IMR-90 (cell line): Measurements from ENCODE around the gene PBLD. TPM values are rescaled to one million over a fixed set of nuclear protein-coding genes. Genes with fewer than 3 reads are reported as not detected.

Experiments
- ATAC-seq: fragments of 200-7000 bp; cut with Tn5 transposase; 2 replicates; pipeline ENCODE4 v1.9.1; 2020; ENCODE audit warnings: low read depth, mild to moderate bottlenecking, moderate library complexity
- BruUV-seq: library from RNA; stranded (reverse); fragments of 400-500 nt; replicated peaks from 2 replicates; lab custom pipeline; 2021; lab: Mats Ljungman, UMichigan
- CTCF ChIA-PET: fragments of 300-600 bp; formaldehyde crosslinking; extraction: SDS; loops from one replicate; lab custom pipeline; 2021; ENCODE audit warnings: antibody characterized with exemption; lab: Yijun Ruan, JAX
- POLR2A ChIA-PET: fragments of 300-600 bp; sonication (Branson Sonifier 250); formaldehyde crosslinking; loops from one replicate; lab custom pipeline; 2022; ENCODE audit warnings: antibody characterized with exemption; ENCODE audit not compliant: unreplicated experiment; lab: Charles Lee
- DNase-seq: peaks from one replicate; pipeline ENCODE4 v3.0.0; 2013
- H2AFZ ChIP-seq: replicated peaks from 2 replicates; pipeline ENCODE3; 2013; ENCODE audit warnings: low read length, mild to moderate bottlenecking; ENCODE audit not compliant: poor library complexity
- H2AK5ac ChIP-seq: 2 replicates; pipeline ENCODE4 v1.6.1; 2013; ENCODE audit warnings: low read depth, low read length, inconsistent platforms
- H2AK9ac ChIP-seq: replicated peaks from 2 replicates; pipeline ENCODE3; 2013; ENCODE audit warnings: mild to moderate bottlenecking, low read depth, low read length, moderate library complexity; ENCODE audit not compliant: poor library complexity
- H2BK120ac ChIP-seq: 2 replicates; pipeline ENCODE4 v1.6.1; 2013; ENCODE audit warnings: low read depth, low read length, inconsistent platforms
- H2BK15ac ChIP-seq: 3 replicates; pipeline ENCODE4 v1.6.1; 2013; ENCODE audit warnings: low read depth, low read length, inconsistent platforms
- H2BK20ac ChIP-seq: 2 replicates; pipeline ENCODE4 v1.6.1; 2013; ENCODE audit warnings: low read depth, mild to moderate bottlenecking, inconsistent platforms, low read length, moderate library complexity
- H2BK5ac ChIP-seq: 2 replicates; pipeline ENCODE4 v1.6.1; 2013; ENCODE audit warnings: mild to moderate bottlenecking, low read depth, low read length, inconsistent platforms; ENCODE audit not compliant: poor library complexity, severe bottlenecking
- H3K14ac ChIP-seq: replicated peaks from 2 replicates; pipeline ENCODE4 v1.6.1; 2013; ENCODE audit warnings: low read depth, low read length, inconsistent platforms
- H3K18ac ChIP-seq: 2 replicates; pipeline ENCODE4 v1.6.1; 2013; ENCODE audit warnings: low read depth, low read length, control low read depth
- H3K23ac ChIP-seq: 2 replicates; pipeline ENCODE4 v1.6.1; 2013; ENCODE audit warnings: low read depth, low read length, inconsistent platforms
- H3K27ac ChIP-seq: 2 replicates; pipeline ENCODE4 v1.5.1; 2013; ENCODE audit warnings: mild to moderate bottlenecking, control low read depth, low read length; ENCODE audit not compliant: insufficient read depth
- H3K27me3 ChIP-seq: 2 replicates; pipeline ENCODE4 v1.6.1; 2013; ENCODE audit warnings: low read length; ENCODE audit not compliant: control insufficient read depth, insufficient read depth
- H3K36me3 ChIP-seq: 2 replicates; pipeline ENCODE4 v1.6.1; 2013; ENCODE audit warnings: low read length, mixed read lengths; ENCODE audit not compliant: control insufficient read depth, insufficient read depth
- H3K4ac ChIP-seq: 2 replicates; pipeline ENCODE4 v1.6.1; 2013; ENCODE audit warnings: low read depth, low read length, inconsistent platforms
- H3K4me1 ChIP-seq: 2 replicates; pipeline ENCODE4 v1.6.1; 2013; ENCODE audit warnings: low read length, mixed read lengths; ENCODE audit not compliant: control insufficient read depth, insufficient read depth
- H3K4me2 ChIP-seq: 2 replicates; pipeline ENCODE4 v1.6.1; 2013; ENCODE audit warnings: low read depth, mild to moderate bottlenecking, control low read depth, low read length, moderate library complexity
- H3K4me3 ChIP-seq: 2 replicates; pipeline ENCODE4 v1.5.1; 2013; ENCODE audit warnings: low read depth, mild to moderate bottlenecking, control low read depth, low read length, moderate library complexity; ENCODE audit not compliant: insufficient read depth
- H3K56ac ChIP-seq: 2 replicates; pipeline ENCODE4 v1.6.1; 2013; ENCODE audit warnings: low read length, inconsistent platforms; ENCODE audit not compliant: insufficient read depth; ENCODE audit errors: extremely low read depth
- H3K79me1 ChIP-seq, 2 experiments: 2 replicates each; pipeline ENCODE4 v1.6.1; 2013; ENCODE audit warnings: low read length in 2 of 2, inconsistent platforms in 1 of 2, low read depth in 1 of 2
- H3K9ac ChIP-seq: 2 replicates; pipeline ENCODE4 v1.6.1; 2013; ENCODE audit warnings: low read depth, low read length, control low read depth
- H3K9me1 ChIP-seq: 2 replicates; pipeline ENCODE4 v1.6.1; 2013; ENCODE audit warnings: low read length, inconsistent platforms; ENCODE audit not compliant: insufficient read depth
- H3K9me3 ChIP-seq: 2 replicates; pipeline ENCODE4 v1.6.1; 2013; ENCODE audit warnings: low read length; ENCODE audit not compliant: control insufficient read depth, insufficient read depth
- H4K20me1 ChIP-seq: 2 replicates; pipeline ENCODE4 v1.6.1; 2013; ENCODE audit warnings: low read length, inconsistent platforms; ENCODE audit not compliant: insufficient read depth
- H4K5ac ChIP-seq: 2 replicates; pipeline ENCODE4 v1.6.1; 2013; ENCODE audit warnings: mild to moderate bottlenecking, low read depth, low read length, control low read depth
- H4K8ac ChIP-seq, 2 experiments: 2 replicates each; pipeline ENCODE4 v1.6.1; 2013; ENCODE audit warnings: low read depth in 2 of 2, low read length in 2 of 2, control low read depth in 1 of 2, inconsistent platforms in 1 of 2
- H4K91ac ChIP-seq: 2 replicates; pipeline ENCODE4 v1.6.1; 2013; ENCODE audit warnings: low read depth, low read length, inconsistent platforms; ENCODE audit not compliant: insufficient read depth
- MAFK ChIP-seq: IDR thresholded peaks from 2 replicates; pipeline ENCODE4 v1.6.1; 2012; ENCODE audit warnings: low read depth, low read length, improper control_type of control experiment
- WGBS, 2 experiments: methylation state at CpG; one replicate each; pipeline versions ENCODE4 v1.1.5 to v1.1.7; 2013; ENCODE audit warnings: missing lambda C conversion rate in 2 of 2; ENCODE audit not compliant: insufficient read length in 1 of 2; ENCODE audit errors: extremely low coverage in 2 of 2; 5-methylcytosine and 5-hydroxymethylcytosine counted together
- dilution Hi-C: fragments of 300-500 bp; cut with HindIII; formaldehyde crosslinking; loops from one replicate; pipeline ENCODE4 v1.14.3; 2018; ENCODE audit warnings: low sequenced_read_pairs; ENCODE audit not compliant: unreplicated experiment
- in situ Hi-C: fragments of 300-500 bp; cut with MboI; formaldehyde crosslinking; loops from 3 replicates; pipeline ENCODE4 v1.14.3; 2019; ENCODE audit warnings: low sequenced_read_pairs, inconsistent platforms, mixed read lengths
- intact Hi-C: fragments of 100-400 bp; cut with micrococcal nuclease; formaldehyde crosslinking; loops from 2 replicates; pipeline ENCODE4 v1.10.0; 2022
- polyA plus RNA-seq, 3 experiments: library from polyadenylated mRNA; depleted of rRNA; stranded (reverse); fragments of >200 nt; gene quantifications; 2 replicates each; pipeline ENCODE4 v1.2.3, GENCODE V29; 2012; ENCODE audit warnings: low replicate concordance in 1 of 3
- total RNA-seq: library from RNA; depleted of rRNA; stranded (reverse); fragments of >200 nt; gene quantifications from 2 replicates; pipeline ENCODE4 v1.2.3, GENCODE V29; 2012

The PBLD gene
- total and polyA plus RNA-seq, 2 of the 4 experiments (the other 2 are of a cell fraction), result 3.3 to 5.7 TPM

- TF ChIP-seq MAFK, result no peak
- no peaks in the 10 kb centered on the region for H3K36me3 ChIP-seq
- WGBS, 2 experiments, result no CpG with 5 or more reads among the region's 1 CpG
- H3K4ac ChIP-seq, result no peak overlapping the region
- dilution Hi-C loops (no loop called here), intact Hi-C loops (no loop called here), in situ Hi-C loops (no loop called here)
- H3K9ac ChIP-seq, result no peak overlapping the region
- no peak overlapping the region for H3K4me2 ChIP-seq
- no peak overlapping the region for H2BK5ac ChIP-seq
- no peaks in the 10 kb centered on the region for H3K4me1 ChIP-seq
- H2AK5ac ChIP-seq, result no peak overlapping the region
- H3K9me3 ChIP-seq, result peaks cover 8% of the 10 kb centered on the region
- H4K20me1 ChIP-seq, result no peaks in the 10 kb centered on the region
- H3K27ac ChIP-seq, result no peak overlapping the region
- no peak for ATAC-seq
- no peak for DNase-seq
- H2BK15ac ChIP-seq, result no peak overlapping the region
- H2BK120ac ChIP-seq, result no peak overlapping the region
- H2AK9ac ChIP-seq, result no peak overlapping the region
- no TSS peak for BruUV-seq
- ChIA-PET CTCF (no interaction called here), POLR2A (no interaction called here)
- H3K27me3 ChIP-seq, result no peaks in the 10 kb centered on the region
- H3K56ac ChIP-seq, result no peak overlapping the region
- H2BK20ac ChIP-seq, result no peak overlapping the region
- no peak overlapping the region for H3K4me3 ChIP-seq
- H4K91ac ChIP-seq, result no peak overlapping the region
- H3K23ac ChIP-seq, result no peak overlapping the region
- H2AFZ ChIP-seq, result no peak overlapping the region
- no peak overlapping the region for H4K5ac ChIP-seq
- H4K8ac ChIP-seq, result no peak overlapping the region
- no peak overlapping the region for H3K14ac ChIP-seq
- H3K18ac ChIP-seq, result no peak overlapping the region
- H3K9me1 ChIP-seq, result no peaks in the 10 kb centered on the region
- H3K79me1 ChIP-seq, result no peaks in the 10 kb centered on the region; a peak in 1 of 4 replicates
These were observed 14.2 kb downstream of the PBLD start for GRCh38 chr10:68318331-68319059.
